KMS-11 (cell line): ENCODE data around the gene ANXA10.

Experiments used
- H2AFZ ChIP-seq: fragments of 200-600 bp; sonication (generic); 2 replicates; pipeline ENCODE4 v1.6.1; 2016; ENCODE audit warnings: antibody characterized with exemption, mixed run types, low read depth
- H3K27ac ChIP-seq: fragments of 200-600 bp; sonication (generic); 2 replicates; pipeline ENCODE4 v1.6.1; 2016; ENCODE audit warnings: mild to moderate bottlenecking, mixed run types
- H3K27me3 ChIP-seq: fragments of 200-600 bp; sonication (generic); 2 replicates; pipeline ENCODE4 v1.6.1; 2017; ENCODE audit warnings: mild to moderate bottlenecking, low read depth, mixed run types, moderate library complexity; ENCODE audit not compliant: insufficient read depth
- H3K36me3 ChIP-seq: fragments of 200-600 bp; sonication (generic); 2 replicates; pipeline ENCODE4 v1.6.1; 2017; ENCODE audit warnings: mild to moderate bottlenecking, mixed run types; ENCODE audit not compliant: insufficient read depth
- H3K4me1 ChIP-seq: fragments of 200-600 bp; sonication (generic); 2 replicates; pipeline ENCODE4 v1.6.1; 2016; ENCODE audit warnings: mild to moderate bottlenecking, low read depth, mixed run types; ENCODE audit not compliant: poor library complexity, severe bottlenecking
- H3K4me2 ChIP-seq: fragments of 200-600 bp; sonication (generic); 2 replicates; pipeline ENCODE4 v1.7.0; 2016; ENCODE audit warnings: mild to moderate bottlenecking, mixed run types
- H3K4me3 ChIP-seq: fragments of 200-600 bp; sonication (generic); IDR thresholded peaks from 2 replicates; pipeline ENCODE4 v1.6.1; 2017; ENCODE audit warnings: low read depth, low read length, mixed read lengths; ENCODE audit not compliant: insufficient read depth
- H3K79me2 ChIP-seq: fragments of 200-600 bp; sonication (generic); 2 replicates; pipeline ENCODE4 v1.6.1; 2016; ENCODE audit warnings: low read depth, mixed run types; ENCODE audit not compliant: insufficient read depth
- H3K9ac ChIP-seq: fragments of 200-600 bp; sonication (generic); 2 replicates; pipeline ENCODE4 v1.6.1; 2016; ENCODE audit warnings: mild to moderate bottlenecking, mixed run types
- H4K20me1 ChIP-seq: fragments of 200-600 bp; sonication (generic); 2 replicates; pipeline ENCODE4 v1.6.1; 2016; ENCODE audit warnings: mild to moderate bottlenecking, mixed run types; ENCODE audit not compliant: insufficient read depth
- TF ChIP-seq, protein P1 (sequence below): fragments of 200-600 bp; sonication (generic); conservative IDR thresholded peaks from 2 replicates; pipeline ENCODE4 v1.6.1; 2017; ENCODE audit warnings: low read depth, mild to moderate bottlenecking, antibody characterized with exemption, low read length, moderate library complexity, mixed read lengths

ANXA10 gene

DNA sequence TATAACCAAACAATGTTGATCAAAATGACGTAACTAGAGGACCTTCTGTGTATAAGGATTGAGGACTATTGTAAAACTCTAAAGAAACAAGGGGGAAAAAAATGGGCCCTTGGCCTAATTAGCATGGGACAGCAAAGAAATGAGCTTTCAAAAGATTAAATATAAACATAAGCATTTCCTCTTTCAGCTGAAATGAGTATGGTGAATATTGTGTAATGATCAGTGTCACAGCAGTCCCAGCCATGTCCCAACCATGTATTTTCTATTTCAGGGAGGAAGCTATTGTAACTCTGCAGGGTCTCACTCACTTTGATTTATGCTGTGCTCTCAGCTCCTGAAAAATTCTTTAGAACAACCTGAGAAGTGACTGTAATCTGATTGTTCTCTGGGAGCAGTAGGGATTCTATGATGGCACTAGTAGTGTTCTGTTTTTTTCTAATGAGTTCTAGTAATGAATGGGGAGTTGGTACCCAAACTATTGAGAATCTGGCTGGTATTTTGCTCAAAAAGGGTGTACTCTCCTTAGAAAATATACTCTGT lies 25.8 kb downstream of the ANXA10 start:
- Histone ChIP-seq H3K4me1 (no peaks in the 10 kb centered on the region), H3K79me2 (no peaks in the 10 kb centered on the region), H3K4me3 (no peak overlapping the region), H3K9ac (no peak overlapping the region), H3K36me3 (no peaks in the 10 kb centered on the region), H2AFZ (no peak overlapping the region), H3K27ac (no peak overlapping the region), H4K20me1 (no peaks in the 10 kb centered on the region), H3K4me2 (no peak overlapping the region), H3K27me3 (no peaks in the 10 kb centered on the region)
- TF ChIP-seq, protein P1, sequence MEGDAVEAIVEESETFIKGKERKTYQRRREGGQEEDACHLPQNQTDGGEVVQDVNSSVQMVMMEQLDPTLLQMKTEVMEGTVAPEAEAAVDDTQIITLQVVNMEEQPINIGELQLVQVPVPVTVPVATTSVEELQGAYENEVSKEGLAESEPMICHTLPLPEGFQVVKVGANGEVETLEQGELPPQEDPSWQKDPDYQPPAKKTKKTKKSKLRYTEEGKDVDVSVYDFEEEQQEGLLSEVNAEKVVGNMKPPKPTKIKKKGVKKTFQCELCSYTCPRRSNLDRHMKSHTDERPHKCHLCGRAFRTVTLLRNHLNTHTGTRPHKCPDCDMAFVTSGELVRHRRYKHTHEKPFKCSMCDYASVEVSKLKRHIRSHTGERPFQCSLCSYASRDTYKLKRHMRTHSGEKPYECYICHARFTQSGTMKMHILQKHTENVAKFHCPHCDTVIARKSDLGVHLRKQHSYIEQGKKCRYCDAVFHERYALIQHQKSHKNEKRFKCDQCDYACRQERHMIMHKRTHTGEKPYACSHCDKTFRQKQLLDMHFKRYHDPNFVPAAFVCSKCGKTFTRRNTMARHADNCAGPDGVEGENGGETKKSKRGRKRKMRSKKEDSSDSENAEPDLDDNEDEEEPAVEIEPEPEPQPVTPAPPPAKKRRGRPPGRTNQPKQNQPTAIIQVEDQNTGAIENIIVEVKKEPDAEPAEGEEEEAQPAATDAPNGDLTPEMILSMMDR: no peak

DNA sequence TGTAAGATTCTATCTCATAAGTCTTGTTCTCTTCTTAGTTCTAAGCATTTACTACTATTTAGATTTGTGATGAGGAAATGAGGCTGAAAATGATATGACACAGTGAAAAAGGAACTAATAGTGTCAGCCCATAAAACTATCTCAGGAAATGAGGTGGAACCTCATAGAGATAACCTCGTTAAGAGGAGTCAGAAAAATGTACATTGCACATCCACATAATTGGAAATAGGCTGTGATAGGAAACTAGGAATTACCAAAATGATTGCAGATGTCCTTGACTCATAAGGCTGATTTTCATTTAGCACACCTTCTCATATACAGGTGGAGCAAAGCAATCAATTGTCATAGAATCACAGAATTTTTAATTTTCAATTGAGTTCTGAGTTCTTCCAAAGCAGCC lies 26.8 kb downstream of the ANXA10 start:
- Histone ChIP-seq H3K36me3 (no peaks in the 10 kb centered on the region), H3K4me1 (no peaks in the 10 kb centered on the region), H4K20me1 (no peaks in the 10 kb centered on the region), H3K79me2 (no peaks in the 10 kb centered on the region), H3K27me3 (no peaks in the 10 kb centered on the region), H2AFZ (no peak overlapping the region), H3K4me3 (no peak overlapping the region), H3K27ac (no peak overlapping the region), H3K9ac (no peak overlapping the region), H3K4me2 (no peak overlapping the region)
- TF ChIP-seq, protein P1: no peak

DNA sequence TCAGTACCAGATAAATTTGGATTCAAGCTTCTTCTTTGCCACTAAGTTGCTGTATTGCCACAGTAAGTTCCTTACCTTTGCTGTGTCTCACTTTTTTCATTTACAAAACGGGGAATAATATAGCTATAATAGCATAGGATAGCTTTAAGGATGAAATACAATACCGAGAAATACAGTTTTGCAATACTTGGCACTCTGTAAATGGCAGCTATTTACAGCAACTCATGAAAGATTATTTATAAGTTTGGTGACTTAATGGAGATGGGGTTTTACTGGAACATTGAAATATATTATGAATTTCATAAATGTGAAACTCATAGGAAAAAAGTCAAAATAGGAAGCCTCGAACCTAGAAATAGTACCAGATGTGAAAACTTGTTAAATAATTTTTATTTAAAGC lies 27.6 kb downstream of the ANXA10 start:
- H3K27ac ChIP-seq: no peak overlapping the region
- H3K9ac ChIP-seq: no peak overlapping the region
- no peaks in the 10 kb centered on the region for H3K36me3 ChIP-seq
- no peak overlapping the region for H3K4me3 ChIP-seq
- TF ChIP-seq, protein P1: no peak
- no peak overlapping the region for H3K4me2 ChIP-seq
- no peaks in the 10 kb centered on the region for H3K4me1 ChIP-seq
- no peak overlapping the region for H2AFZ ChIP-seq
- no peaks in the 10 kb centered on the region for H3K79me2 ChIP-seq
- H3K27me3 ChIP-seq: no peaks in the 10 kb centered on the region
- no peaks in the 10 kb centered on the region for H4K20me1 ChIP-seq

DNA sequence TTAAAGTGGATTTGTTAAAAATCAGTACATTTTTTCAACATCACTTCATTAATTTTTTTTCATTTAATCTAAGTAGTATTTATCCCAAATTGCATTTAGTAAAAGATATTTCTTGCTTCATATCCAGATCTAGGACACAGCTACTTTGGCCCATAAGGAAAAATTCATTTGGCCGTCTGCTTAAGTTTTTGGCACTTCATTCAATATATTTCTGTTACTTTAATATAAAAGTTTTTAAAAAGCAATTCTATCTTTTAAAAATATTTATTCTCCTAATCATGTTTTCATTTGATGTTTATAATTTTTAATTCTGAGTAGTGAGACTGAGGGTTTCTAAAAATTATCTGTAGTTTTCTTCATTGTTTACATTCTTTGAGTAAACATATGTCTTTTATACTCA lies 28.5 kb downstream of the ANXA10 start:
- H3K27me3 ChIP-seq: no peaks in the 10 kb centered on the region
- no peak overlapping the region for H3K4me3 ChIP-seq
- no peak overlapping the region for H3K9ac ChIP-seq
- no peak overlapping the region for H2AFZ ChIP-seq
- no peak overlapping the region for H3K4me2 ChIP-seq
- TF ChIP-seq, protein P1: no peak
- no peak overlapping the region for H3K27ac ChIP-seq
- no peaks in the 10 kb centered on the region for H4K20me1 ChIP-seq
- H3K79me2 ChIP-seq: no peaks in the 10 kb centered on the region
- H3K4me1 ChIP-seq: no peaks in the 10 kb centered on the region
- no peaks in the 10 kb centered on the region for H3K36me3 ChIP-seq
